ENCODE measurements around the gene TXNRD2. TPM values are rescaled to one million over a fixed set of nuclear protein-coding genes. Genes with fewer than 3 reads are reported as not detected.

Gene TXNRD2
- total RNA-seq, 1 experiment from 2014 or later = 29.5 TPM

- POLR2A ChIA-PET = no interaction called here
- no peak for TF ChIP-seq SIN3A (IDR thresholded peaks at IDR 0.05; ENCODE audit: borderline replicate concordance, insufficient read depth, low read depth, low read length)
- TF ChIP-seq, protein P1, sequence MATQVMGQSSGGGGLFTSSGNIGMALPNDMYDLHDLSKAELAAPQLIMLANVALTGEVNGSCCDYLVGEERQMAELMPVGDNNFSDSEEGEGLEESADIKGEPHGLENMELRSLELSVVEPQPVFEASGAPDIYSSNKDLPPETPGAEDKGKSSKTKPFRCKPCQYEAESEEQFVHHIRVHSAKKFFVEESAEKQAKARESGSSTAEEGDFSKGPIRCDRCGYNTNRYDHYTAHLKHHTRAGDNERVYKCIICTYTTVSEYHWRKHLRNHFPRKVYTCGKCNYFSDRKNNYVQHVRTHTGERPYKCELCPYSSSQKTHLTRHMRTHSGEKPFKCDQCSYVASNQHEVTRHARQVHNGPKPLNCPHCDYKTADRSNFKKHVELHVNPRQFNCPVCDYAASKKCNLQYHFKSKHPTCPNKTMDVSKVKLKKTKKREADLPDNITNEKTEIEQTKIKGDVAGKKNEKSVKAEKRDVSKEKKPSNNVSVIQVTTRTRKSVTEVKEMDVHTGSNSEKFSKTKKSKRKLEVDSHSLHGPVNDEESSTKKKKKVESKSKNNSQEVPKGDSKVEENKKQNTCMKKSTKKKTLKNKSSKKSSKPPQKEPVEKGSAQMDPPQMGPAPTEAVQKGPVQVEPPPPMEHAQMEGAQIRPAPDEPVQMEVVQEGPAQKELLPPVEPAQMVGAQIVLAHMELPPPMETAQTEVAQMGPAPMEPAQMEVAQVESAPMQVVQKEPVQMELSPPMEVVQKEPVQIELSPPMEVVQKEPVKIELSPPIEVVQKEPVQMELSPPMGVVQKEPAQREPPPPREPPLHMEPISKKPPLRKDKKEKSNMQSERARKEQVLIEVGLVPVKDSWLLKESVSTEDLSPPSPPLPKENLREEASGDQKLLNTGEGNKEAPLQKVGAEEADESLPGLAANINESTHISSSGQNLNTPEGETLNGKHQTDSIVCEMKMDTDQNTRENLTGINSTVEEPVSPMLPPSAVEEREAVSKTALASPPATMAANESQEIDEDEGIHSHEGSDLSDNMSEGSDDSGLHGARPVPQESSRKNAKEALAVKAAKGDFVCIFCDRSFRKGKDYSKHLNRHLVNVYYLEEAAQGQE (IDR thresholded peaks at IDR 0.05; ENCODE audit: insufficient read depth in 1 of 2, low read depth in 2 of 2, low read length in 1 of 2) = no peak
- TF ChIP-seq, protein P2, sequence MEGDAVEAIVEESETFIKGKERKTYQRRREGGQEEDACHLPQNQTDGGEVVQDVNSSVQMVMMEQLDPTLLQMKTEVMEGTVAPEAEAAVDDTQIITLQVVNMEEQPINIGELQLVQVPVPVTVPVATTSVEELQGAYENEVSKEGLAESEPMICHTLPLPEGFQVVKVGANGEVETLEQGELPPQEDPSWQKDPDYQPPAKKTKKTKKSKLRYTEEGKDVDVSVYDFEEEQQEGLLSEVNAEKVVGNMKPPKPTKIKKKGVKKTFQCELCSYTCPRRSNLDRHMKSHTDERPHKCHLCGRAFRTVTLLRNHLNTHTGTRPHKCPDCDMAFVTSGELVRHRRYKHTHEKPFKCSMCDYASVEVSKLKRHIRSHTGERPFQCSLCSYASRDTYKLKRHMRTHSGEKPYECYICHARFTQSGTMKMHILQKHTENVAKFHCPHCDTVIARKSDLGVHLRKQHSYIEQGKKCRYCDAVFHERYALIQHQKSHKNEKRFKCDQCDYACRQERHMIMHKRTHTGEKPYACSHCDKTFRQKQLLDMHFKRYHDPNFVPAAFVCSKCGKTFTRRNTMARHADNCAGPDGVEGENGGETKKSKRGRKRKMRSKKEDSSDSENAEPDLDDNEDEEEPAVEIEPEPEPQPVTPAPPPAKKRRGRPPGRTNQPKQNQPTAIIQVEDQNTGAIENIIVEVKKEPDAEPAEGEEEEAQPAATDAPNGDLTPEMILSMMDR (IDR thresholded peaks at IDR 0.05) = no peak
- TF ChIP-seq POLR2AphosphoS5 (IDR thresholded peaks at IDR 0.05; ENCODE audit: low read depth, low read length) = no peak
- TF ChIP-seq TCF7L2 (IDR thresholded peaks at IDR 0.05; ENCODE audit: low read depth, low read length) = no peak
- Histone ChIP-seq H3K27ac (ENCODE audit: low read length) (no peak overlapping the region), H3K36me3 (ENCODE audit: control insufficient read depth, insufficient read depth, low read length) (no peaks in the 10 kb centered on the region), H3K9me3 (ENCODE audit: control insufficient read depth, insufficient read depth, low read depth, low read length) (no peaks in the 10 kb centered on the region), H3K27me3 (ENCODE audit: control insufficient read depth, insufficient read depth, low read length) (no peaks in the 10 kb centered on the region), H3K4me3 (ENCODE audit: low read depth in 2 of 2, low read length in 2 of 2) (no peak overlapping the region), H3K4me1 (ENCODE audit: control insufficient read depth, insufficient read depth, low read length) (peaks cover 12% of the 10 kb centered on the region; the same call in 1 of the 2 replicates)
- DNase-seq (ENCODE audit: low read depth, low spot score) (no peak), ATAC-seq (no peak)
- intact Hi-C loops (cut with micrococcal nuclease; ENCODE audit: unreplicated experiment) = no loop called here
- in situ Hi-C loops (cut with HindIII; ENCODE audit: low pct_unique_long_range_greater_than_20kb, low sequenced_read_pairs) = no loop called here
- no TSS peak for BruUV-seq (replicated peaks)
- CTCF ChIA-PET = no interaction called here
These were observed 40.6 kb upstream of the TXNRD2 start for GRCh38 chr22:19981961-19982920.

- TF ChIP-seq POLR2AphosphoS5 (IDR thresholded peaks at IDR 0.05; ENCODE audit: low read depth, low read length) (no peak), SIN3A (IDR thresholded peaks at IDR 0.05; ENCODE audit: borderline replicate concordance, insufficient read depth, low read depth, low read length) (no peak), TCF7L2 (IDR thresholded peaks at IDR 0.05; ENCODE audit: low read depth, low read length) (no peak)
- TF ChIP-seq, protein P1 (IDR thresholded peaks at IDR 0.05; ENCODE audit: insufficient read depth in 1 of 2, low read depth in 2 of 2, low read length in 1 of 2) = no peak
- TF ChIP-seq, protein P2 (IDR thresholded peaks at IDR 0.05) = no peak
- ChIA-PET CTCF (no interaction called here), POLR2A (no interaction called here)
- intact Hi-C loops (cut with micrococcal nuclease; ENCODE audit: unreplicated experiment) (no loop called here), in situ Hi-C loops (cut with HindIII; ENCODE audit: low pct_unique_long_range_greater_than_20kb, low sequenced_read_pairs) (no loop called here)
- Histone ChIP-seq H3K4me3 (ENCODE audit: low read depth in 2 of 2, low read length in 2 of 2) (no peak overlapping the region), H3K27me3 (ENCODE audit: control insufficient read depth, insufficient read depth, low read length) (no peaks in the 10 kb centered on the region), H3K36me3 (ENCODE audit: control insufficient read depth, insufficient read depth, low read length) (no peaks in the 10 kb centered on the region), H3K4me1 (ENCODE audit: control insufficient read depth, insufficient read depth, low read length) (peaks cover 12% of the 10 kb centered on the region; the same call in 1 of the 2 replicates), H3K9me3 (ENCODE audit: control insufficient read depth, insufficient read depth, low read depth, low read length) (no peaks in the 10 kb centered on the region), H3K27ac (ENCODE audit: low read length) (no peak overlapping the region)
- no TSS peak for BruUV-seq (replicated peaks)
- ATAC-seq (no peak), DNase-seq (ENCODE audit: low read depth, low spot score) (no peak)
These were observed 39.7 kb upstream of the TXNRD2 start for GRCh38 chr22:19981171-19981960.

Measured in Panc1 (cell line).